ENCODE measurements around the gene RASL11A.

DNA sequence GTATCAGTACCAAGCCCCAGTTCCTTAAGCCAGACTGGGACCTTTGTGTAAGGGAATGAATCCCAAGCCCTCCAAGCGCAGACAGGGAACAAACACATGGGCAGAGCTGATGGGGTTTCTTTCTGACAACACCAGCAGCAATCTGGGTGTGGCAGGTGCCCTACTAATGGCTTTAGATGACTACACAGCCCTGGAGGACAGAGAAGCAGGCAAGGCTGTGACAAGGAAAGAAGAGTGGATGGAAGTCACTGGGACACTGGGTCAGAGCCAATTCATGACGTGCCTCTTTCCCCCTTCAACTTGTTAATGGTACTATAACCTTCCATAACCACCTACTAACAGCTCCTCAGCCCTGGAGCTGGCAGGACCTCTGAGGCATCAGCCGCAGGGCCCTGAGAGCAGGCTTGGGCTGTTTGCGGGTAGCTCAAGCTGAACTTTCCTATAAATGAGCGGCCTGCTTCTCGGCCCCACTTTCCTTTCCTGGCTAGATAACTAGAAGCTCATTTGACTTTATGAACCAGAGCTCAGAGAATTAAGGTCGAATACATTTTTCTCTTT is 38.9 kb downstream of the RASL11A start:
- TF ChIP-seq, protein P1, sequence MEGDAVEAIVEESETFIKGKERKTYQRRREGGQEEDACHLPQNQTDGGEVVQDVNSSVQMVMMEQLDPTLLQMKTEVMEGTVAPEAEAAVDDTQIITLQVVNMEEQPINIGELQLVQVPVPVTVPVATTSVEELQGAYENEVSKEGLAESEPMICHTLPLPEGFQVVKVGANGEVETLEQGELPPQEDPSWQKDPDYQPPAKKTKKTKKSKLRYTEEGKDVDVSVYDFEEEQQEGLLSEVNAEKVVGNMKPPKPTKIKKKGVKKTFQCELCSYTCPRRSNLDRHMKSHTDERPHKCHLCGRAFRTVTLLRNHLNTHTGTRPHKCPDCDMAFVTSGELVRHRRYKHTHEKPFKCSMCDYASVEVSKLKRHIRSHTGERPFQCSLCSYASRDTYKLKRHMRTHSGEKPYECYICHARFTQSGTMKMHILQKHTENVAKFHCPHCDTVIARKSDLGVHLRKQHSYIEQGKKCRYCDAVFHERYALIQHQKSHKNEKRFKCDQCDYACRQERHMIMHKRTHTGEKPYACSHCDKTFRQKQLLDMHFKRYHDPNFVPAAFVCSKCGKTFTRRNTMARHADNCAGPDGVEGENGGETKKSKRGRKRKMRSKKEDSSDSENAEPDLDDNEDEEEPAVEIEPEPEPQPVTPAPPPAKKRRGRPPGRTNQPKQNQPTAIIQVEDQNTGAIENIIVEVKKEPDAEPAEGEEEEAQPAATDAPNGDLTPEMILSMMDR (IDR thresholded peaks at IDR 0.05), result no peak
- TF ChIP-seq EZH2phosphoT487 (IDR thresholded peaks at IDR 0.05), result no peak
